BE2C (cell line): ENCODE measurements around the gene VTA1. TPM values are rescaled to one million over a fixed set of nuclear protein-coding genes. Genes with fewer than 3 reads are reported as not detected.
"Not testable (repeated sequence)": the region's sequence is repeated elsewhere in the genome, so short reads cannot be mapped to it uniquely, and the experiment has no call there.

Experiments
- DNase-seq: peaks from one replicate; pipeline ENCODE4 v3.0.0-alpha.2; 2020
- H3K27me3 ChIP-seq: fragments of 250-450 bp; sonication (Bioruptor Pico); 2 replicates; pipeline ENCODE4 v1.5.1; 2020; ENCODE audit warnings: mild to moderate bottlenecking
- H3K36me3 ChIP-seq: fragments of 250-450 bp; sonication (Bioruptor Pico); 2 replicates; pipeline ENCODE4 v1.5.1; 2020; ENCODE audit warnings: mild to moderate bottlenecking
- H3K4me1 ChIP-seq: fragments of 250-450 bp; sonication (Bioruptor Pico); 2 replicates; pipeline ENCODE4 v1.5.1; 2020
- H3K4me3 ChIP-seq: 2 replicates; pipeline ENCODE4 v1.5.1; 2011; ENCODE audit warnings: low read depth, low read length
- H3K9me3 ChIP-seq: fragments of 250-450 bp; sonication (Bioruptor Pico); 2 replicates; pipeline ENCODE4 v1.5.1; 2020
- CTCF ChIP-seq: IDR thresholded peaks from 2 replicates; pipeline ENCODE4 v1.5.1; 2012; ENCODE audit warnings: mild to moderate bottlenecking, low read depth, low read length
- polyA plus RNA-seq: library from polyadenylated mRNA; unstranded; fragments of >200 nt; gene quantifications from one replicate; pipeline ENCODE4 v1.2.1, GENCODE V29; 2012; ENCODE audit warnings: low read depth, missing spikeins; ENCODE audit not compliant: insufficient read length, insufficient read depth

The VTA1 gene
- 64.7 TPM for polyA plus RNA-seq

- no peaks in the 10 kb centered on the region for H3K27me3 ChIP-seq
- H3K4me3 ChIP-seq, result peak within 1 kb of the TSS; percentile 96
- H3K9me3 ChIP-seq, result no peaks in the 10 kb centered on the region
- H3K4me1 ChIP-seq, result no peaks in the 10 kb centered on the region
- TF ChIP-seq CTCF, result peak; percentile 92
- H3K36me3 ChIP-seq, result no peaks in the 10 kb centered on the region
- peak; percentile 96 for DNase-seq
These were observed at the start of gene VTA1, which contains the start of gene NMBR for GRCh38 chr6:142146828-142147662. TSS of gene VTA1 (plus strand) at chr6:142147263. CDS start at chr6:142147288, 25 bp downstream. TSS of gene NMBR (minus strand) at chr6:142147122. CDS start at chr6:142088658, 58,464 bp downstream.

- H3K36me3 ChIP-seq, H3K9me3 ChIP-seq, H3K27me3 ChIP-seq, H3K4me3 ChIP-seq, H3K4me1 ChIP-seq, DNase-seq: not testable (repeated sequence)
These were observed 42.2 kb upstream of the VTA1 start for GRCh38 chr6:142104820-142105219.

GRCh38 chr6:142110820-142111219, 36.2 kb upstream of the VTA1 start:
- not testable (repeated sequence) for DNase-seq, H3K27me3 ChIP-seq, H3K9me3 ChIP-seq, H3K36me3 ChIP-seq, H3K4me3 ChIP-seq, H3K4me1 ChIP-seq

- Histone ChIP-seq H3K27me3 (no peaks in the 10 kb centered on the region), H3K36me3 (no peaks in the 10 kb centered on the region), H3K4me3 (no peak overlapping the region), H3K9me3 (no peaks in the 10 kb centered on the region), H3K4me1 (no peaks in the 10 kb centered on the region)
- DNase-seq, result peak; percentile 80
- peak; percentile 80 for TF ChIP-seq CTCF
These were observed 34.5 kb upstream of the VTA1 start for GRCh38 chr6:142112451-142113061.

- no peak for DNase-seq
- no peak for TF ChIP-seq CTCF
- no peaks in the 10 kb centered on the region for H3K9me3 ChIP-seq
- no peak overlapping the region for H3K4me3 ChIP-seq
- no peaks in the 10 kb centered on the region for H3K27me3 ChIP-seq
- no peaks in the 10 kb centered on the region for H3K36me3 ChIP-seq
- no peaks in the 10 kb centered on the region for H3K4me1 ChIP-seq
These were observed 29.7 kb upstream of the VTA1 start for GRCh38 chr6:142117366-142117765.

- Histone ChIP-seq H3K9me3 (no peaks in the 10 kb centered on the region), H3K4me1 (no peaks in the 10 kb centered on the region), H3K27me3 (no peaks in the 10 kb centered on the region), H3K4me3 (no peak overlapping the region), H3K36me3 (no peaks in the 10 kb centered on the region)
- no peak for TF ChIP-seq CTCF
- no peak for DNase-seq
These were observed 28.7 kb upstream of the VTA1 start for GRCh38 chr6:142118328-142118727.

GRCh38 chr6:142118925-142119324, 28.1 kb upstream of the VTA1 start:
- H3K27me3 ChIP-seq, result no peaks in the 10 kb centered on the region

More at GRCh38 chr6:142118925-142119324, 28.1 kb upstream of the VTA1 start:
- DNase-seq, result no peak
- Histone ChIP-seq H3K36me3 (no peaks in the 10 kb centered on the region), H3K4me3 (no peak overlapping the region), H3K4me1 (no peaks in the 10 kb centered on the region), H3K9me3 (no peaks in the 10 kb centered on the region)
- TF ChIP-seq CTCF, result no peak
